Activated naive CD8-positive, alpha-beta T cell treated with anti-CD3 and anti-CD28 coated beads, Interleukin-2, amount 50 U/mL, for 16 hours (primary cell): ENCODE results near the gene FAM185A.
"Not testable (repeated sequence)": the region's sequence is repeated elsewhere in the genome, so short reads cannot be mapped to it uniquely, and the experiment has no call there.

Experiments
- DNase-seq: peaks from one replicate; pipeline ENCODE4 v3.0.0-alpha.2; 2020; ENCODE audit warnings: low read depth, low spot score

Gene FAM185A

GRCh38 chr7:102830197-102830596 is 81.4 kb downstream of the FAM185A start:
- no peak for DNase-seq

- no peak for DNase-seq
These were observed 83.9 kb downstream of the FAM185A start for GRCh38 chr7:102832674-102833073.

- DNase-seq, result no peak
These were observed 84.5 kb downstream of the FAM185A start for GRCh38 chr7:102833343-102833742.

GRCh38 chr7:102834466-102834865 is 85.7 kb downstream of the FAM185A start:
- no peak for DNase-seq

- no peak for DNase-seq
These were observed 86.2 kb downstream of the FAM185A start for GRCh38 chr7:102834999-102835398.

GRCh38 chr7:102836191-102836919 is 87.6 kb downstream of the FAM185A start:
- DNase-seq, result no peak

GRCh38 chr7:102836977-102837376 is 88.2 kb downstream of the FAM185A start:
- no peak for DNase-seq

- DNase-seq, result no peak
These were observed 89.0 kb downstream of the FAM185A start for GRCh38 chr7:102837802-102838201.

GRCh38 chr7:102838572-102839101 is 89.8 kb downstream of the FAM185A start:
- not testable (repeated sequence) for DNase-seq

GRCh38 chr7:102840404-102840803 is 91.6 kb downstream of the FAM185A start:
- no peak for DNase-seq

- no peak for DNase-seq
These were observed 92.5 kb downstream of the FAM185A start for GRCh38 chr7:102841290-102841689.

GRCh38 chr7:102842284-102842683 is 93.5 kb downstream of the FAM185A start:
- DNase-seq, result no peak

GRCh38 chr7:102843850-102844249 is 95.1 kb downstream of the FAM185A start:
- no peak for DNase-seq

- no peak for DNase-seq
These were observed 96.5 kb downstream of the FAM185A start for GRCh38 chr7:102845346-102845745.

- no peak for DNase-seq
These were observed 100.3 kb downstream of the FAM185A start for GRCh38 chr7:102849079-102849478.

GRCh38 chr7:102849538-102849937 is 100.7 kb downstream of the FAM185A start:
- no peak for DNase-seq

GRCh38 chr7:102856036-102856435 is 107.2 kb downstream of the FAM185A start:
- no peak for DNase-seq
